H1 (cell line): ENCODE measurements around the gene PRODH2. TPM values are rescaled to one million over a fixed set of nuclear protein-coding genes. Genes with fewer than 3 reads are reported as not detected.
"Not testable (repeated sequence)": the region's sequence is repeated elsewhere in the genome, so short reads cannot be mapped to it uniquely, and the experiment has no call there.

Experiments
- CTCF ChIA-PET: fragments of 300-600 bp; sonication (Branson Sonifier 250); formaldehyde crosslinking; loops from one replicate; lab custom pipeline; 2021; ENCODE audit not compliant: partially characterized antibody; lab: Charles Lee
- POLR2A ChIA-PET: fragments of 300-600 bp; sonication (Branson Sonifier 250); formaldehyde crosslinking; loops from one replicate; lab custom pipeline; 2021; ENCODE audit warnings: inconsistent platforms; ENCODE audit not compliant: partially characterized antibody; lab: Charles Lee
- DNase-seq, 2 experiments: peaks; one replicate each; pipeline versions ENCODE4 v3.0.0 to v3.0.0-alpha.2; 2010 to 2022; ENCODE audit warnings: low spot score in 2 of 2, low read depth in 1 of 2, mixed read lengths in 1 of 2
- FAIRE-seq: peaks from 2 replicates; lab custom pipeline; 2011; peaks lifted over from hg19 to GRCh38; lab: Jason Lieb, UNC
- H2AFZ ChIP-seq: 2 replicates; pipeline ENCODE4 v1.8.1; 2012; ENCODE audit warnings: low read length, inconsistent platforms
- H2AK5ac ChIP-seq: 2 replicates; pipeline ENCODE4 v1.6.1; 2013; ENCODE audit warnings: low read depth, low read length
- H2BK120ac ChIP-seq: replicated peaks from 2 replicates; pipeline ENCODE3; 2013; ENCODE audit warnings: low read depth, low read length, inconsistent platforms
- H2BK12ac ChIP-seq: 2 replicates; pipeline ENCODE4 v1.6.1; 2013; ENCODE audit warnings: low read depth, low read length
- H2BK15ac ChIP-seq: 2 replicates; pipeline ENCODE4 v1.6.1; 2013; ENCODE audit warnings: low read length
- H2BK20ac ChIP-seq: 2 replicates; pipeline ENCODE4 v1.6.1; 2013; ENCODE audit warnings: low read length
- H2BK5ac ChIP-seq: 2 replicates; pipeline ENCODE4 v1.6.1; 2013; ENCODE audit warnings: low read depth, low read length
- H3K14ac ChIP-seq: 2 replicates; pipeline ENCODE4 v1.6.1; 2013; ENCODE audit warnings: inconsistent platforms; ENCODE audit not compliant: insufficient read length
- H3K18ac ChIP-seq: 2 replicates; pipeline ENCODE4 v1.6.1; 2013; ENCODE audit warnings: low read length; ENCODE audit errors: extremely low read depth
- H3K23ac ChIP-seq: 2 replicates; pipeline ENCODE4 v1.6.1; 2013; ENCODE audit warnings: inconsistent platforms; ENCODE audit not compliant: insufficient read length
- H3K23me2 ChIP-seq: 2 replicates; pipeline ENCODE4 v1.6.1; 2013; ENCODE audit warnings: low read depth, low read length
- H3K27ac ChIP-seq: 2 replicates; pipeline ENCODE4 v1.6.1; 2011; ENCODE audit warnings: low read depth, low read length, inconsistent platforms
- H3K27me3 ChIP-seq, 4 experiments: replicated peaks in 1 of 4; 1 replicate in 1 of 4; 2 replicates in 3 of 4; pipeline versions ENCODE4 v1.6.1 to v1.8.1; 2011 to 2013; ENCODE audit warnings: low read length in 3 of 4, mild to moderate bottlenecking in 3 of 4, inconsistent platforms in 2 of 4, mixed read lengths in 2 of 4, moderate library complexity in 1 of 4; ENCODE audit not compliant: control insufficient read depth in 3 of 4, insufficient read depth in 3 of 4; ENCODE audit errors: extremely low read depth in 1 of 4
- H3K36me3 ChIP-seq, 4 experiments: 2 replicates each; pipeline versions ENCODE4 v1.6.1 to v1.8.1; 2011 to 2013; ENCODE audit warnings: mild to moderate bottlenecking in 4 of 4, low read length in 3 of 4, moderate library complexity in 2 of 4, control low read depth in 1 of 4, inconsistent platforms in 1 of 4; ENCODE audit not compliant: insufficient read depth in 4 of 4, control insufficient read depth in 2 of 4
- H3K4ac ChIP-seq: replicated peaks from 2 replicates; pipeline ENCODE3; 2013; ENCODE audit warnings: low read length, low read depth, mixed read lengths, inconsistent platforms; ENCODE audit not compliant: insufficient read length
- H3K4me1 ChIP-seq, 4 experiments: replicated peaks in 1 of 4; 1 replicate in 1 of 4; 2 replicates in 3 of 4; pipeline versions ENCODE4 v1.6.1 to v1.8.1; 2011 to 2013; ENCODE audit warnings: low read length in 3 of 4, inconsistent platforms in 2 of 4, mixed read lengths in 1 of 4; ENCODE audit not compliant: insufficient read depth in 4 of 4, control insufficient read depth in 3 of 4
- H3K4me2 ChIP-seq, 2 experiments: 2 replicates each; pipeline versions ENCODE4 v1.6.1 to v1.8.1; 2011 to 2013; ENCODE audit warnings: low read depth in 2 of 2, low read length in 2 of 2, control low read depth in 1 of 2, inconsistent platforms in 1 of 2, mild to moderate bottlenecking in 1 of 2; ENCODE audit not compliant: insufficient read depth in 1 of 2
- H3K4me3 ChIP-seq, 4 experiments: fragments of 200-600, 300-600 bp in 1 of 4; sonication (generic), shearing (Covaris generic), sonication (Bioruptor Twin) in 1 of 4; 2 replicates each; pipeline versions ENCODE4 v1.5.1 to v1.8.1; 2011 to 2016; ENCODE audit warnings: low read length in 4 of 4, low read depth in 3 of 4, control low read depth in 2 of 4, inconsistent platforms in 2 of 4, mild to moderate bottlenecking in 2 of 4, mixed read lengths in 1 of 4, moderate library complexity in 1 of 4; ENCODE audit not compliant: insufficient read depth in 2 of 4; ENCODE audit errors: extremely low read depth in 1 of 4
- H3K56ac ChIP-seq: replicated peaks from 2 replicates; pipeline ENCODE3; 2013; ENCODE audit warnings: low read depth, mild to moderate bottlenecking, mixed read lengths, low read length, inconsistent platforms; ENCODE audit not compliant: insufficient read length
- H3K79me1 ChIP-seq: 2 replicates; pipeline ENCODE4 v1.6.1; 2013; ENCODE audit warnings: low read depth, low read length, control low read depth
- H3K79me2 ChIP-seq, 2 experiments: 2 replicates each; pipeline versions ENCODE4 v1.6.1 to v1.8.1; 2012 to 2013; ENCODE audit warnings: low read length in 2 of 2, mild to moderate bottlenecking in 2 of 2, inconsistent platforms in 1 of 2; ENCODE audit not compliant: insufficient read depth in 2 of 2, control insufficient read depth in 1 of 2
- H3K9ac ChIP-seq, 4 experiments: replicated peaks in 1 of 4; 1 replicate in 1 of 4; 2 replicates in 3 of 4; pipeline versions ENCODE4 v1.6.1 to v1.8.1; 2011 to 2013; ENCODE audit warnings: low read depth in 3 of 4, low read length in 3 of 4, control low read depth in 2 of 4, mild to moderate bottlenecking in 2 of 4, moderate library complexity in 2 of 4, inconsistent platforms in 1 of 4; ENCODE audit errors: extremely low read depth in 1 of 4
- H3K9me3 ChIP-seq, 2 experiments: 2 replicates each; pipeline versions ENCODE4 v1.6.1 to v1.8.1; 2012 to 2013; ENCODE audit warnings: mild to moderate bottlenecking in 2 of 2, moderate library complexity in 2 of 2, control low read depth in 1 of 2, inconsistent platforms in 1 of 2, low read depth in 1 of 2, low read length in 1 of 2, mixed read lengths in 1 of 2; ENCODE audit not compliant: insufficient read depth in 2 of 2
- H4K20me1 ChIP-seq, 2 experiments: replicated peaks in 1 of 2; 2 replicates each; pipeline versions ENCODE3 to v1.8.1; 2011 to 2013; ENCODE audit warnings: inconsistent platforms in 2 of 2, low read length in 2 of 2, mild to moderate bottlenecking in 1 of 2; ENCODE audit not compliant: insufficient read depth in 2 of 2, control insufficient read depth in 1 of 2
- H4K5ac ChIP-seq: 2 replicates; pipeline ENCODE4 v1.6.1; 2013; ENCODE audit warnings: low read length, low read depth, mixed read lengths, inconsistent platforms; ENCODE audit not compliant: insufficient read length
- H4K8ac ChIP-seq: 2 replicates; pipeline ENCODE4 v1.8.0; 2013; ENCODE audit warnings: mild to moderate bottlenecking, moderate library complexity, low read length, inconsistent platforms; ENCODE audit not compliant: insufficient read depth; ENCODE audit errors: extremely low read depth
- H4K91ac ChIP-seq: replicated peaks from 2 replicates; pipeline ENCODE3; 2013; ENCODE audit warnings: low read length, mixed read lengths, inconsistent platforms; ENCODE audit not compliant: insufficient read length
- HDAC6 ChIP-seq: IDR thresholded peaks from one replicate; pipeline ENCODE4 v1.7.1; 2012; ENCODE audit warnings: low read depth, mild to moderate bottlenecking, inconsistent platforms, low read length, moderate library complexity
- TCF12 ChIP-seq: IDR thresholded peaks from 2 replicates; pipeline ENCODE4 v1.6.1; 2011; ENCODE audit warnings: low read depth, mild to moderate bottlenecking, low read length
- WGBS, 2 experiments: shearing (Covaris generic) in 1 of 2; methylation state at CpG; one replicate each; pipeline versions ENCODE4 v1.1.6 to v1.1.7; 2013 to 2015; ENCODE audit warnings: low lambda C conversion rate in 2 of 2, mixed read lengths in 2 of 2, inconsistent platforms in 1 of 2, low coverage in 1 of 2, missing lambda C conversion rate in 1 of 2; ENCODE audit not compliant: insufficient replicate concordance in 2 of 2, insufficient coverage in 1 of 2, insufficient read length in 1 of 2; ENCODE audit errors: extremely low coverage in 1 of 2, missing lambda C conversion rate in 1 of 2; 5-methylcytosine and 5-hydroxymethylcytosine counted together
- polyA plus RNA-seq, 7 experiments: library from polyadenylated mRNA; depleted of rRNA in 3 of 7; stranded (reverse) in 5 of 7; unstranded in 2 of 7; fragments of >200 nt in 5 of 7; fragments of 200-250 nt in 2 of 7; gene quantifications; 1 replicate in 5 of 7; 2 replicates in 1 of 7; 4 replicates in 1 of 7; pipeline versions ENCODE4 v1.2.1 to v1.2.3, GENCODE V29; 2011 to 2013; ENCODE audit warnings: missing spikeins in 2 of 7, mixed read lengths in 2 of 7
- total RNA-seq: library from RNA; stranded (reverse); fragmentation: NEBNext Ultra II Directional; extraction: Animal tissue kit (Norgen Biotek cat#: 25700); gene quantifications from 2 replicates; pipeline ENCODE4 v1.2.1, GENCODE V29; 2021

The PRODH2 gene
- total and polyA plus RNA-seq, 2 of the 8 experiments (the other 6 are each of a cell fraction or from before 2014, with no cell fraction given): not detected

DNA sequence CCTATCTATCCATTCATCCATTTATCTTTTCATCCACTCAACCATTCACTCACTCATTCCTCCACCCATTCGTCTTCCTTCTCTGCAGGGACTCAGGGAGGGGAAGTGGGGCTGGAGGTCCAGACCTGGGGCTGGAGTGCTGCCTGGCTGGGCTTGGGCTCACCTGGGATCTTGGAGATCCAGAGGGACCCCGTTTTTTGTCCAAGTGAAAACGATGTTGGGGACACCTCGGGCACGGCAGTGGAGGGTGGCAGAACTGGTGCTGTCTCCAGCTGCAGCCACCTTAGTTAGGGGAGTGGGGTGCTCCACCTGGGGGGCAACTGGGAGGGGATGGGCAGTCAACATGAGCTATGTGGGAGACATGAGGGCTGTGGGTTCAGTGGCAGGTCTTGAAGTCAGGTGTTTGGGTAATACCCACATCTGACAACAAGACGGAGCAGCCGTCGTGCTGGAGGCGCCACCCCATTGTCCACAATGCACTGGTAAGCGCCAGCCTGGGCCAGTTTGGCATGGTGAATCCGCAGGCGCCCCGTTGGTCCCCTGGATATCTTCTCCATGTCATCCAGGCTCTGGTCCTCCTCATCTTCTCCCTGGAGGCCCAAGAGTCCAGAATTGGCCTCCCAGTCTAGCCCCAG, 29.4 kb upstream of the PRODH2 start (continued):
- TF ChIP-seq HDAC6: no peak
- TF ChIP-seq TCF12: no peak

DNA sequence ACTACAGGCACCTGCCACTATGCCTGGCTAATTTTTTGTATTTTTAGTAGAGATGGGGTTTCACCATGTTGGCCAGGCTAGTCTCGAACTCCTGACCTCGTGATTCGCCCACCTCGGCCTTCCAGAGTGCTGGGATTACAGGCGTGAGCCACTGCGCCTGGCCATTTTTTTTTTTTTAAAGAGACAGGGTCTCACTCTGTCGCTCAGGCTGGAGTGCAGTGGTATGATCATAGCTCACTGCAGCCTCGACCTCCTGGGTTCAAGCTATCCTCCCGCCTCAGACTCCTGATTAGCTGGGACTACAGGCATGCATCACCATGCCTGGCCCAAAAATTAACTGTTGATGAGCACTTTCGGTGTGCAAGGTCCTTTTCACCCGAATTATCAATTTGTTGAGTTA, 23.5 kb upstream of the PRODH2 start:
- FAIRE-seq, H4K5ac ChIP-seq, H2BK120ac ChIP-seq, H3K18ac ChIP-seq, H3K4me3 ChIP-seq, H2AK5ac ChIP-seq, H3K79me2 ChIP-seq, H3K14ac ChIP-seq, H4K91ac ChIP-seq, H3K23ac ChIP-seq, H2BK15ac ChIP-seq, H3K9ac ChIP-seq, H2AFZ ChIP-seq, H3K4ac ChIP-seq, DNase-seq, H2BK20ac ChIP-seq, H3K27ac ChIP-seq, H3K9me3 ChIP-seq, H3K4me2 ChIP-seq, H3K79me1 ChIP-seq, H3K56ac ChIP-seq, H2BK5ac ChIP-seq, H4K20me1 ChIP-seq, H3K23me2 ChIP-seq, H3K4me1 ChIP-seq, H2BK12ac ChIP-seq, H3K36me3 ChIP-seq, H3K27me3 ChIP-seq, H4K8ac ChIP-seq: not testable (repeated sequence)
- POLR2A ChIA-PET: interaction anchor here (1.3 kb wide), 1 partner anchor 64 kb away, joined by 4 read pairs; no protein-coding TSS in a partner anchor
- CTCF ChIA-PET: interaction anchor here (0.6 to 2.6 kb wide), 6 partner anchors 8 to 99 kb away, joined by 3 to 11 read pairs (median 3); no protein-coding TSS in a partner anchor
- WGBS, 2 experiments: 81% methylated on average over 9 of the region's 11 CpGs; no CpG with 5 or more reads in 1 of the 2 experiments
